ENCODE results near the gene WT1.

Gene WT1

GRCh38 chr11:32427935-32428664 is 7.2 kb downstream of the WT1 start:
- Histone ChIP-seq H2AFZ (ENCODE audit: low read depth, low read length) (no peak overlapping the region), H3K4me1 (ENCODE audit: low read length) (no peaks in the 10 kb centered on the region), H3K27me3 (ENCODE audit: low read depth, low read length) (no peaks in the 10 kb centered on the region), H3K4me2 (ENCODE audit: low read length) (no peak overlapping the region), H4K20me1 (ENCODE audit: insufficient read depth, low read length) (no peaks in the 10 kb centered on the region), H3K27ac (ENCODE audit: low read length) (no peak overlapping the region), H3K4me3 (ENCODE audit: low read length) (no peak overlapping the region), H3K9ac (ENCODE audit: low read length) (no peak overlapping the region), H3K79me2 (ENCODE audit: low read length) (no peaks in the 10 kb centered on the region), H3K9me3 (ENCODE audit: insufficient read depth, low read length) (no peaks in the 10 kb centered on the region), H3K36me3 (replicated peaks; ENCODE audit: low read depth, low read length) (no peaks in the 10 kb centered on the region)
- no peak for TF ChIP-seq EZH2phosphoT487 (IDR thresholded peaks at IDR 0.05; ENCODE audit: low read depth)
- TF ChIP-seq, protein P1, sequence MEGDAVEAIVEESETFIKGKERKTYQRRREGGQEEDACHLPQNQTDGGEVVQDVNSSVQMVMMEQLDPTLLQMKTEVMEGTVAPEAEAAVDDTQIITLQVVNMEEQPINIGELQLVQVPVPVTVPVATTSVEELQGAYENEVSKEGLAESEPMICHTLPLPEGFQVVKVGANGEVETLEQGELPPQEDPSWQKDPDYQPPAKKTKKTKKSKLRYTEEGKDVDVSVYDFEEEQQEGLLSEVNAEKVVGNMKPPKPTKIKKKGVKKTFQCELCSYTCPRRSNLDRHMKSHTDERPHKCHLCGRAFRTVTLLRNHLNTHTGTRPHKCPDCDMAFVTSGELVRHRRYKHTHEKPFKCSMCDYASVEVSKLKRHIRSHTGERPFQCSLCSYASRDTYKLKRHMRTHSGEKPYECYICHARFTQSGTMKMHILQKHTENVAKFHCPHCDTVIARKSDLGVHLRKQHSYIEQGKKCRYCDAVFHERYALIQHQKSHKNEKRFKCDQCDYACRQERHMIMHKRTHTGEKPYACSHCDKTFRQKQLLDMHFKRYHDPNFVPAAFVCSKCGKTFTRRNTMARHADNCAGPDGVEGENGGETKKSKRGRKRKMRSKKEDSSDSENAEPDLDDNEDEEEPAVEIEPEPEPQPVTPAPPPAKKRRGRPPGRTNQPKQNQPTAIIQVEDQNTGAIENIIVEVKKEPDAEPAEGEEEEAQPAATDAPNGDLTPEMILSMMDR (IDR thresholded peaks at IDR 0.05; ENCODE audit: low read depth, low read length): no peak

- no peaks in the 10 kb centered on the region for H4K20me1 ChIP-seq (ENCODE audit: insufficient read depth, low read length)
- H2AFZ ChIP-seq (ENCODE audit: low read depth, low read length): no peak overlapping the region
- no peak overlapping the region for H3K27ac ChIP-seq (ENCODE audit: low read length)
- H3K27me3 ChIP-seq (ENCODE audit: low read depth, low read length): no peaks in the 10 kb centered on the region
- H3K79me2 ChIP-seq (ENCODE audit: low read length): no peaks in the 10 kb centered on the region
- no peak overlapping the region for H3K4me2 ChIP-seq (ENCODE audit: low read length)
- H3K4me1 ChIP-seq (ENCODE audit: low read length): no peaks in the 10 kb centered on the region
- no peaks in the 10 kb centered on the region for H3K36me3 ChIP-seq (replicated peaks; ENCODE audit: low read depth, low read length)
- TF ChIP-seq EZH2phosphoT487 (IDR thresholded peaks at IDR 0.05; ENCODE audit: low read depth): no peak
- TF ChIP-seq, protein P1 (IDR thresholded peaks at IDR 0.05; ENCODE audit: low read depth, low read length): no peak
- H3K4me3 ChIP-seq (ENCODE audit: low read length): no peak overlapping the region
- H3K9ac ChIP-seq (ENCODE audit: low read length): no peak overlapping the region
- H3K9me3 ChIP-seq (ENCODE audit: insufficient read depth, low read length): no peaks in the 10 kb centered on the region
Measured at GRCh38 chr11:32427616-32427934, 7.8 kb downstream of the WT1 start.

DNA sequence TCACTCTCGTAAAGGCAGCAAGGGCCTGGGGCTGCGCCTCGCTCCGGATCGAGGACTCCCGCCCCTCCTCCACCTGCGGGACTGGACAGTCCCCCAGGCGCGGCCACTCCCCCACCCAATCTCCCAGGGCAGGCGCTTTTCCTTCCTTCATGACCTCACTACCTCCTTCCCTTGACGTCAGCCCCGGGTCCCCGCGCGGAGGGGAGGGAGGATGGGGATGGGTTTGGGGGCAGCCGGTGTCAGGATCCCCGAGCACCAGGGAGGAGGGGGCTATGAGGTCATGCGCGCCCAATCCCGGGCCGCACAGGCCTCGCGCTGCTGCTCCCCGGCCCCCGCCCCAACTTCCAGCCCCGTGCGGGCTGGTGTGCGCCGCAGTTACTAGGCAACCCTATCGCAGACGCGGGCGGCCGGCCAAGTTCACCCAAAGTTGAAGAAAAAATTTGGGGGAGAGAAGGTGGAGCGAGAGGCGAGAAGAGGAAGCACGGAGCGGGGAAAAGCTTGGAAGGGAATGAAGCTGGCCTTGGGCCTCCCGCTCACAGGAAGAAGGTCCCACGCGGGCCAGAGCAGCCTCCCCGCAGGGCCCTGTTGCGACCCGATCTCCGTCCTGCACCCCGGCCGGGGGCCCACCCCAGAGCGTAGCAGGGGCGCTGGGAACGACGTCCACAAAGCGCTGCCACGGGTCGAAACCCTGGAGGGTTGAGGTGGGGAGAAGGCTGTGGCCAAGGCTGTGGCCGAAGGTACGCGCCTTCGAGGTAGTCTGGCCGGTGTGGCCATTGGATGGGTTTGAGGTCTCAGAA is 8.3 kb downstream of the WT1 start:
- Histone ChIP-seq H3K4me2 (ENCODE audit: low read length) (no peak overlapping the region), H4K20me1 (ENCODE audit: insufficient read depth, low read length) (no peaks in the 10 kb centered on the region), H3K27ac (ENCODE audit: low read length) (no peak overlapping the region), H3K79me2 (ENCODE audit: low read length) (no peaks in the 10 kb centered on the region), H3K9ac (ENCODE audit: low read length) (no peak overlapping the region), H3K9me3 (ENCODE audit: insufficient read depth, low read length) (no peaks in the 10 kb centered on the region), H3K36me3 (replicated peaks; ENCODE audit: low read depth, low read length) (no peaks in the 10 kb centered on the region), H3K4me3 (ENCODE audit: low read length) (no peak overlapping the region), H2AFZ (ENCODE audit: low read depth, low read length) (no peak overlapping the region), H3K27me3 (ENCODE audit: low read depth, low read length) (no peaks in the 10 kb centered on the region), H3K4me1 (ENCODE audit: low read length) (no peaks in the 10 kb centered on the region)
- TF ChIP-seq EZH2phosphoT487 (IDR thresholded peaks at IDR 0.05; ENCODE audit: low read depth): no peak
- TF ChIP-seq, protein P1 (IDR thresholded peaks at IDR 0.05; ENCODE audit: low read depth, low read length): no peak

- no peaks in the 10 kb centered on the region for H4K20me1 ChIP-seq (ENCODE audit: insufficient read depth, low read length)
- H3K36me3 ChIP-seq (replicated peaks; ENCODE audit: low read depth, low read length): no peaks in the 10 kb centered on the region
- no peaks in the 10 kb centered on the region for H3K4me1 ChIP-seq (ENCODE audit: low read length)
- no peak overlapping the region for H3K27ac ChIP-seq (ENCODE audit: low read length)
- TF ChIP-seq, protein P1 (IDR thresholded peaks at IDR 0.05; ENCODE audit: low read depth, low read length): no peak
- TF ChIP-seq EZH2phosphoT487 (IDR thresholded peaks at IDR 0.05; ENCODE audit: low read depth): no peak
- H3K79me2 ChIP-seq (ENCODE audit: low read length): no peaks in the 10 kb centered on the region
- H3K27me3 ChIP-seq (ENCODE audit: low read depth, low read length): no peaks in the 10 kb centered on the region
- no peak overlapping the region for H2AFZ ChIP-seq (ENCODE audit: low read depth, low read length)
- no peak overlapping the region for H3K4me3 ChIP-seq (ENCODE audit: low read length)
- H3K9me3 ChIP-seq (ENCODE audit: insufficient read depth, low read length): no peaks in the 10 kb centered on the region
- H3K9ac ChIP-seq (ENCODE audit: low read length): no peak overlapping the region
- H3K4me2 ChIP-seq (ENCODE audit: low read length): no peak overlapping the region
Measured at GRCh38 chr11:32426192-32426591, 9.1 kb downstream of the WT1 start.

Data from OCI-LY3 (cell line).